Endothelial cell of umbilical vein (primary cell): Measurements from ENCODE around the gene CAPS. TPM values are rescaled to one million over a fixed set of nuclear protein-coding genes. Genes with fewer than 3 reads are reported as not detected.

Source experiments
- BruUV-seq: library from RNA; stranded (reverse); fragments of 400-500 nt; replicated peaks from 2 replicates; lab custom pipeline; 2021; lab: Mats Ljungman, UMichigan
- CTCF ChIA-PET: fragments of 300-600, 350-600 bp; sonication (Branson Sonifier 250); formaldehyde crosslinking; loops from one replicate; lab custom pipeline; 2021; ENCODE audit warnings: antibody characterized with exemption, inconsistent platforms; lab: Charles Lee
- POLR2A ChIA-PET: fragments of 300-600, 350-600 bp; sonication (Branson Sonifier 250); formaldehyde crosslinking; loops from one replicate; lab custom pipeline; 2021; ENCODE audit warnings: antibody characterized with exemption, inconsistent platforms; lab: Charles Lee
- DNase-seq: peaks from one replicate; pipeline ENCODE4 v3.0.0-alpha.2; 2011; ENCODE audit warnings: low read depth, low spot score
- FAIRE-seq: peaks from 2 replicates; lab custom pipeline; 2011; peaks lifted over from hg19 to GRCh38; lab: Jason Lieb, UNC
- H2AFZ ChIP-seq: 2 replicates; pipeline ENCODE4 v1.6.0; 2012; ENCODE audit warnings: low read depth, low read length, control low read depth, inconsistent platforms
- H3K27ac ChIP-seq: 2 replicates; pipeline ENCODE4 v1.5.1; 2011; ENCODE audit warnings: low read depth, mild to moderate bottlenecking, control low read depth, low read length, moderate library complexity; ENCODE audit not compliant: insufficient read depth
- H3K27me3 ChIP-seq, 2 experiments: 2 replicates each; pipeline versions ENCODE4 v1.6.0 to v1.6.1; 2011; ENCODE audit warnings: low read length in 2 of 2, mixed read lengths in 1 of 2; ENCODE audit not compliant: control insufficient read depth in 2 of 2, insufficient read depth in 2 of 2
- H3K36me3 ChIP-seq, 2 experiments: 2 replicates in 1 of 2; 3 replicates in 1 of 2; pipeline ENCODE4 v1.5.1; 2011; ENCODE audit warnings: low read length in 2 of 2, mild to moderate bottlenecking in 1 of 2, moderate library complexity in 1 of 2; ENCODE audit not compliant: control insufficient read depth in 2 of 2, insufficient read depth in 2 of 2; ENCODE audit errors: extremely low read depth in 1 of 2
- H3K4me1 ChIP-seq: 3 replicates; pipeline ENCODE4 v1.5.1; 2011; ENCODE audit warnings: mild to moderate bottlenecking, low read length; ENCODE audit not compliant: control insufficient read depth, insufficient read depth; ENCODE audit errors: extremely low read depth
- H3K4me2 ChIP-seq: 2 replicates; pipeline ENCODE4 v1.6.1; 2011; ENCODE audit warnings: low read length, control low read depth, mixed read lengths; ENCODE audit not compliant: insufficient read depth
- H3K4me3 ChIP-seq, 3 experiments: fragments of 200-600 bp in 1 of 3; sonication (generic), shearing (Covaris generic) in 1 of 3; replicated peaks in 1 of 3; 2 replicates each; pipeline ENCODE4 v1.5.1; 2011 to 2016; ENCODE audit warnings: control low read depth in 3 of 3, low read length in 3 of 3, mild to moderate bottlenecking in 2 of 3, inconsistent platforms in 1 of 3, low read depth in 1 of 3, moderate library complexity in 1 of 3; ENCODE audit not compliant: insufficient read depth in 1 of 3
- H3K79me2 ChIP-seq: 2 replicates; pipeline ENCODE4 v1.6.0; 2012; ENCODE audit warnings: low read length, inconsistent platforms; ENCODE audit not compliant: control insufficient read depth, insufficient read depth
- H3K9ac ChIP-seq: replicated peaks from 2 replicates; pipeline ENCODE3; 2011; ENCODE audit warnings: low read length, control low read depth; ENCODE audit not compliant: insufficient read depth; ENCODE audit errors: extremely low read depth
- H3K9me1 ChIP-seq: replicated peaks from 3 replicates; pipeline ENCODE4 v1.6.0; 2011; ENCODE audit warnings: mild to moderate bottlenecking, low read length; ENCODE audit not compliant: control insufficient read depth, insufficient read depth; ENCODE audit errors: extremely low read depth
- H3K9me3 ChIP-seq: replicated peaks from 2 replicates; pipeline ENCODE4 v1.5.1; 2012; ENCODE audit warnings: low read length, inconsistent platforms; ENCODE audit not compliant: control insufficient read depth, insufficient read depth
- H4K20me1 ChIP-seq: replicated peaks from 2 replicates; pipeline ENCODE3; 2011; ENCODE audit warnings: mild to moderate bottlenecking, low read length; ENCODE audit not compliant: control insufficient read depth, insufficient read depth; ENCODE audit errors: extremely low read depth
- CTCF ChIP-seq, 2 donors: IDR thresholded peaks; 1 replicate in 1 of 2; 2 replicates in 1 of 2; pipeline ENCODE4 v1.5.1; 2011; ENCODE audit warnings: low read length in 2 of 2, mild to moderate bottlenecking in 2 of 2, moderate library complexity in 2 of 2, control low read depth in 1 of 2, inconsistent platforms in 1 of 2, low read depth in 1 of 2; ENCODE audit not compliant: insufficient read depth in 1 of 2; ENCODE audit errors: extremely low read depth in 1 of 2
- EZH2 ChIP-seq: IDR thresholded peaks from 2 replicates; pipeline ENCODE4 v1.6.1; 2012; ENCODE audit warnings: borderline replicate concordance, low read depth, mild to moderate bottlenecking, moderate library complexity, low read length, inconsistent platforms; ENCODE audit not compliant: severe bottlenecking
- FOS ChIP-seq: IDR thresholded peaks from 2 replicates; pipeline ENCODE4 v1.6.1; 2011; ENCODE audit warnings: mild to moderate bottlenecking, low read length, moderate library complexity, borderline replicate concordance; ENCODE audit not compliant: insufficient read depth
- GATA2 ChIP-seq: IDR thresholded peaks from 2 replicates; pipeline ENCODE4 v1.7.0; 2011; ENCODE audit warnings: low read depth, mild to moderate bottlenecking, moderate library complexity, mixed read lengths, low read length; ENCODE audit not compliant: insufficient read length, insufficient read depth
- JUN ChIP-seq: IDR thresholded peaks from 2 replicates; pipeline ENCODE4 v1.6.1; 2011; ENCODE audit warnings: borderline replicate concordance, low read depth; ENCODE audit not compliant: insufficient read length, insufficient read depth
- MAX ChIP-seq: IDR thresholded peaks from 2 replicates; pipeline ENCODE4 v1.6.1; 2011; ENCODE audit not compliant: insufficient read depth, insufficient read length
- MYC ChIP-seq: IDR thresholded peaks from one replicate; pipeline ENCODE4 v1.6.1; 2011; ENCODE audit warnings: mild to moderate bottlenecking, low read depth, low read length
- POLR2A ChIP-seq: IDR thresholded peaks from 2 replicates; pipeline ENCODE4 v1.6.1; 2012; ENCODE audit warnings: low read depth, mild to moderate bottlenecking, control low read depth, low read length
- POLR2AphosphoS5 ChIP-seq: IDR thresholded peaks from 2 replicates; pipeline ENCODE4 v1.6.1; 2012; ENCODE audit warnings: low read depth, mild to moderate bottlenecking, control low read depth, low read length, moderate library complexity; ENCODE audit not compliant: insufficient read depth
- dilution Hi-C: fragments of 300-500 bp; cut with MboI; formaldehyde crosslinking; loops from one replicate; pipeline ENCODE4 v1.15.0; 2019; ENCODE audit warnings: low sequenced_read_pairs; ENCODE audit not compliant: extremely low pct_ligation_motif_present
- intact Hi-C: fragments of 100-400 bp; cut with micrococcal nuclease; formaldehyde crosslinking; loops from one replicate; pipeline ENCODE4 v1.10.0; 2022
- polyA plus RNA-seq, 4 experiments: library from polyadenylated mRNA; depleted of rRNA in 3 of 4; stranded (reverse) in 3 of 4; unstranded in 1 of 4; fragments of >200 nt; gene quantifications; 2 replicates each; pipeline versions ENCODE4 v1.2.1 to v1.2.3, GENCODE V29; 2011 to 2012; ENCODE audit warnings: missing spikeins in 1 of 4
- total RNA-seq: library from RNA; stranded (reverse); gene quantifications from 2 replicates; pipeline ENCODE4 v1.2.3, GENCODE V29; 2021

The CAPS gene
- total and polyA plus RNA-seq, 2 donors (not counting 3 experiments of a cell fraction or from before 2014, with no cell fraction given), result 6.9 to 8.9 TPM

- no peak overlapping the region for H3K4me2 ChIP-seq
- no peaks in the 10 kb centered on the region for H3K27me3 ChIP-seq
- dilution Hi-C loops (no loop called here), intact Hi-C loops (no loop called here)
- H3K4me1 ChIP-seq, result peaks cover 19% of the 10 kb centered on the region
- FAIRE-seq (no peak), DNase-seq (no peak)
- H2AFZ ChIP-seq, result no peak overlapping the region
- no peaks in the 10 kb centered on the region for H4K20me1 ChIP-seq
- peaks cover 22% of the 10 kb centered on the region for H3K79me2 ChIP-seq
- H3K36me3 ChIP-seq, result peaks cover 0 to 15% of the 10 kb centered on the region in 2 experiments
- ChIA-PET CTCF (interaction anchor here (1.1 kb wide), 2 partner anchors 92 to 122 kb away, joined by 3 to 5 read pairs; no protein-coding TSS in a partner anchor), POLR2A (no interaction called here)
- H3K9me1 ChIP-seq, result no peaks in the 10 kb centered on the region
- no peak overlapping the region for H3K9ac ChIP-seq
- TF ChIP-seq MYC, result no peak
- TF ChIP-seq MAX, result no peak
- TF ChIP-seq CTCF (IDR thresholded peaks at IDR 0.05; ENCODE audit: extremely low read depth in 1 of 2, insufficient read depth in 1 of 2, low read depth in 1 of 2, low read length in 2 of 2), result no peak
- TF ChIP-seq POLR2AphosphoS5, result no peak
- no peak for TF ChIP-seq FOS
- no peak for TF ChIP-seq POLR2A
- TF ChIP-seq EZH2, result no peak
- TF ChIP-seq JUN, result no peak
- TF ChIP-seq GATA2, result no peak
- H3K27ac ChIP-seq, result no peak overlapping the region
- BruUV-seq, result no TSS peak
- H3K9me3 ChIP-seq, result no peaks in the 10 kb centered on the region
- no peak overlapping the region for H3K4me3 ChIP-seq
Measured at GRCh38 chr19:5896365-5897076, 17.5 kb upstream of the CAPS start.
